GM19025 (cell line): Measurements from ENCODE around the gene NNMT.

Experiments used
- ATAC-seq: cut with Tn5 transposase; IDR thresholded peaks from one replicate; pipeline ENCODE4 v1.9.1; 2021; ENCODE audit warnings: mild to moderate bottlenecking, low read depth, moderate library complexity; ENCODE audit not compliant: unreplicated experiment

Gene NNMT

GRCh38 chr11:114295676-114296604 lies at the start of gene NNMT:
TSS of gene NNMT (plus strand) at chr11:114296399. CDS start at chr11:114296557, 158 bp downstream.
- ATAC-seq, result no peak

- ATAC-seq, result no peak
Observed at GRCh38 chr11:114247070-114247789, 49.0 kb upstream of the NNMT start.

- ATAC-seq, result no peak
Observed at GRCh38 chr11:114250180-114250579, 46.0 kb upstream of the NNMT start.

GRCh38 chr11:114250993-114251814 lies 45.0 kb upstream of the NNMT start:
- ATAC-seq, result no peak

- no peak for ATAC-seq
Observed at GRCh38 chr11:114251815-114252337, 44.3 kb upstream of the NNMT start.

- ATAC-seq, result no peak
Observed at GRCh38 chr11:114252767-114253166, 43.4 kb upstream of the NNMT start.

GRCh38 chr11:114253771-114254170 lies 42.4 kb upstream of the NNMT start:
- no peak for ATAC-seq

GRCh38 chr11:114254571-114255146 lies 41.5 kb upstream of the NNMT start:
- ATAC-seq, result no peak

- no peak for ATAC-seq
Observed at GRCh38 chr11:114255289-114255688, 40.9 kb upstream of the NNMT start.

- ATAC-seq, result no peak
Observed at GRCh38 chr11:114256176-114256966, 39.8 kb upstream of the NNMT start.

- no peak for ATAC-seq
Observed at GRCh38 chr11:114256967-114257286, 39.3 kb upstream of the NNMT start.

- no peak for ATAC-seq
Observed at GRCh38 chr11:114257621-114258558, 38.3 kb upstream of the NNMT start.

- no peak for ATAC-seq
Observed at GRCh38 chr11:114258696-114259095, 37.5 kb upstream of the NNMT start.

- ATAC-seq, result no peak
Observed at GRCh38 chr11:114259124-114259526, 37.1 kb upstream of the NNMT start.

- ATAC-seq, result no peak
Observed at GRCh38 chr11:114259551-114259983, 36.6 kb upstream of the NNMT start.

- no peak for ATAC-seq
Observed at GRCh38 chr11:114260077-114260476, 36.1 kb upstream of the NNMT start.

- no peak for ATAC-seq
Observed at GRCh38 chr11:114260483-114260882, 35.7 kb upstream of the NNMT start.

GRCh38 chr11:114261791-114262190 lies 34.4 kb upstream of the NNMT start:
- ATAC-seq, result no peak
